Astrocyte (in vitro differentiated cells and primary cell): ENCODE data around the gene MSL2.

Experiments
- EZH2 ChIP-seq: IDR thresholded peaks from 2 replicates; pipeline ENCODE4 v1.6.1; 2012; ENCODE audit warnings: mild to moderate bottlenecking, low read length, inconsistent platforms; ENCODE audit not compliant: insufficient read depth
- TF ChIP-seq, protein P1 (sequence below): IDR thresholded peaks from 2 replicates; pipeline ENCODE4 v1.5.1; 2011; ENCODE audit warnings: low read depth, mild to moderate bottlenecking, inconsistent platforms, low read length, moderate library complexity; ENCODE audit not compliant: insufficient read depth

DNA sequence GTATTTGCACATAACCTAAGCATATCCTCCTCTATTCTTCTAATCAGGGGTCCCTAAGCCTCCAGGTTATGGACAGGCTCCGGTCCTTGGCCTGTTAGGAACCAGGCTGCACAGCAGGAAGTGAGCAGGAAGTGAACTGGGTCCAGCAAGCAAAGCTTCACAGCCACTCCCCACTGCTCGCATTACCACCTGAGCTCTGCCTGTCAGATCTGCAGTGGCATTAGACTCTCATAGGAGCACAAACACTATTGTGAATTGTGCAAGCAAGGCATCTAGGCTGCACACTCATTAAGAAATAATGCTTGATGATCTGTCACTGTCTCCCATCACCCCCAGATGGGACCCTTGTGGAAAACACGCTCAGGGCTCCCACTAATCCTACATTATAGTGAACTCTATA lies 9.8 kb downstream of the MSL2 start:
- TF ChIP-seq, protein P1, sequence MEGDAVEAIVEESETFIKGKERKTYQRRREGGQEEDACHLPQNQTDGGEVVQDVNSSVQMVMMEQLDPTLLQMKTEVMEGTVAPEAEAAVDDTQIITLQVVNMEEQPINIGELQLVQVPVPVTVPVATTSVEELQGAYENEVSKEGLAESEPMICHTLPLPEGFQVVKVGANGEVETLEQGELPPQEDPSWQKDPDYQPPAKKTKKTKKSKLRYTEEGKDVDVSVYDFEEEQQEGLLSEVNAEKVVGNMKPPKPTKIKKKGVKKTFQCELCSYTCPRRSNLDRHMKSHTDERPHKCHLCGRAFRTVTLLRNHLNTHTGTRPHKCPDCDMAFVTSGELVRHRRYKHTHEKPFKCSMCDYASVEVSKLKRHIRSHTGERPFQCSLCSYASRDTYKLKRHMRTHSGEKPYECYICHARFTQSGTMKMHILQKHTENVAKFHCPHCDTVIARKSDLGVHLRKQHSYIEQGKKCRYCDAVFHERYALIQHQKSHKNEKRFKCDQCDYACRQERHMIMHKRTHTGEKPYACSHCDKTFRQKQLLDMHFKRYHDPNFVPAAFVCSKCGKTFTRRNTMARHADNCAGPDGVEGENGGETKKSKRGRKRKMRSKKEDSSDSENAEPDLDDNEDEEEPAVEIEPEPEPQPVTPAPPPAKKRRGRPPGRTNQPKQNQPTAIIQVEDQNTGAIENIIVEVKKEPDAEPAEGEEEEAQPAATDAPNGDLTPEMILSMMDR = no peak
- TF ChIP-seq EZH2 = no peak
